Activated naive CD8-positive, alpha-beta T cell treated with anti-CD3 and anti-CD28 coated beads, Interleukin-2, amount 10 ng/mL, durations not matched to agents 7 days and 5 days (primary cell): ENCODE data around the gene UTRN. TPM values are rescaled to one million over a fixed set of nuclear protein-coding genes. Genes with fewer than 3 reads are reported as not detected.

ENCODE experiments used
- ATAC-seq: fragments of 150-1000 bp; cut with Tn5 transposase; one replicate; pipeline ENCODE4 v1.10.0; 2021; ENCODE audit warnings: low read depth, moderate library complexity
- POLR2A ChIA-PET: fragments of 350-600 bp; sonication (Branson Sonifier 250); formaldehyde crosslinking; loops from one replicate; lab custom pipeline; 2021; ENCODE audit warnings: antibody characterized with exemption; lab: Charles Lee
- DNase-seq: peaks from one replicate; pipeline ENCODE4 v3.0.0; 2021
- H3K27ac Mint-ChIP-seq: one replicate; pipeline ENCODE4 v1.8.0; 2022; ENCODE audit warnings: mild to moderate bottlenecking, mixed read lengths
- H3K27me3 Mint-ChIP-seq: one replicate; pipeline ENCODE4 v1.8.0; 2022; ENCODE audit warnings: mild to moderate bottlenecking, moderate library complexity, mixed read lengths
- H3K36me3 Mint-ChIP-seq: one replicate; pipeline ENCODE4 v1.8.0; 2021; ENCODE audit warnings: mild to moderate bottlenecking, mixed read lengths
- H3K4me1 Mint-ChIP-seq: one replicate; pipeline ENCODE4 v1.8.0; 2021; ENCODE audit warnings: mixed read lengths
- H3K4me3 Mint-ChIP-seq: one replicate; pipeline ENCODE4 v1.8.0; 2022; ENCODE audit warnings: mild to moderate bottlenecking, moderate library complexity, mixed read lengths
- H3K9me3 Mint-ChIP-seq: one replicate; pipeline ENCODE4 v1.8.0; 2021; ENCODE audit warnings: mixed read lengths
- total RNA-seq, 2 experiments: library from RNA; stranded (reverse); gene quantifications; one replicate each; pipeline ENCODE4 v1.2.3, GENCODE V29; 2021

Gene UTRN
- total RNA-seq, 2 experiments from 2014 or later, result 179 to 199 TPM

GRCh38 chr6:144326393-144326792 is 41.3 kb downstream of the UTRN start:
- ATAC-seq (no peak), DNase-seq (no peak)
- H3K4me3 Mint-ChIP-seq, result no peak overlapping the region
- H3K36me3 Mint-ChIP-seq, result no peaks in the 10 kb centered on the region
- no peaks in the 10 kb centered on the region for H3K27me3 Mint-ChIP-seq
- POLR2A ChIA-PET, result no interaction called here
- no peaks in the 10 kb centered on the region for H3K9me3 Mint-ChIP-seq
- H3K4me1 Mint-ChIP-seq, result peaks cover 10% of the 10 kb centered on the region
- no peak overlapping the region for H3K27ac Mint-ChIP-seq

DNA sequence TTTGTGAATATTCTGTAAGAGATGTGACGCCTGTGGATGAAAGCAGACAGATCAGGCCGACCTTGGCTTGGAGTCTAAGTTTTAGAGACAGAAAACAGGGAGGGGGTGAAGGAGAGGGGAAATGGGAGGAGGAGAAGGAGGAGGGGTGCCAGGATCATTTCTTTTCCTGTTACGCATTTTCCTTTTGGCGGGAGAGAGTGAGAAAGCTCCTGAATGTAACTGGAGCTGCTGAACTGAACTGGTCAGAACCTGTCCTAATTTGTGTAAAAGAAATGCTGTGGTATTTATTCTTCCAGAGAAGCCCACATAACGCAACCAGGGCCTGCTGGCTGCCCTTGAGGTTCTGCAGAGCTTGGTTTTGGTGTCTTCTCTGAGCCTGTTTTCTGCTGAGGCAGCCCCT is 41.9 kb downstream of the UTRN start:
- no peak overlapping the region for H3K27ac Mint-ChIP-seq
- H3K4me1 Mint-ChIP-seq, result peaks cover 10% of the 10 kb centered on the region
- POLR2A ChIA-PET, result no interaction called here

GRCh38 chr6:144330017-144330987 is 45.2 kb downstream of the UTRN start:
- H3K9me3 Mint-ChIP-seq, result no peaks in the 10 kb centered on the region
- H3K4me3 Mint-ChIP-seq, result no peak overlapping the region
- ATAC-seq (no peak), DNase-seq (no peak)
- H3K4me1 Mint-ChIP-seq, result peaks cover 26% of the 10 kb centered on the region
- no peaks in the 10 kb centered on the region for H3K36me3 Mint-ChIP-seq
- no peaks in the 10 kb centered on the region for H3K27me3 Mint-ChIP-seq
- H3K27ac Mint-ChIP-seq, result no peak overlapping the region
- POLR2A ChIA-PET, result no interaction called here

More for the DNA sequence above, 41.9 kb downstream of the UTRN start:
- ATAC-seq, result no peak
- Mint-ChIP-seq H3K9me3 (no peaks in the 10 kb centered on the region), H3K27me3 (no peaks in the 10 kb centered on the region), H3K4me3 (no peak overlapping the region), H3K36me3 (no peaks in the 10 kb centered on the region)
- DNase-seq, result no peak

- H3K4me3 Mint-ChIP-seq, result no peak overlapping the region
- no peaks in the 10 kb centered on the region for H3K36me3 Mint-ChIP-seq
- H3K4me1 Mint-ChIP-seq, result peaks cover 37% of the 10 kb centered on the region
- H3K27ac Mint-ChIP-seq, result no peak overlapping the region
- no peaks in the 10 kb centered on the region for H3K9me3 Mint-ChIP-seq
- DNase-seq (no peak), ATAC-seq (no peak)
- H3K27me3 Mint-ChIP-seq, result no peaks in the 10 kb centered on the region
- POLR2A ChIA-PET, result no interaction called here
Observed at GRCh38 chr6:144331491-144331969, 46.4 kb downstream of the UTRN start.

DNA sequence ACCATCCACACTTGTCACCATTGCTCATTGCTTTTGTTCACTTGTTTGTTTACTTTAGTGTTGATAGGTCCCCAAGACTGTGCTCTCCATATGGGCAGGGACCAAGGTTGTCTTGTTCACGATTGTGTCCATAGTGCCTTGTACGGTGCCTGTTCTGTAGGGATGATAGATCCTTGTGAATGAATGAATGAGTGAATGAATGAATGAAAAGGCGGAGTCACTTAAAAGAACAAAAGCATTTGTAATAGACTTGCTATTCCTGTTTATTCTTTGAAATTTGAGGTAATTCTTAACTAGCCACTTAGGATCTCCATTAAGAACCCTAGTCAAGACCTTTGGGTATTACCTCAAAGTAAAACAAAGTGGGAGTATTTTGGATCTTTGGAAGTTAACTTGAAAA is 47.0 kb downstream of the UTRN start:
- Mint-ChIP-seq H3K4me1 (peaks cover 44% of the 10 kb centered on the region), H3K27me3 (no peaks in the 10 kb centered on the region), H3K27ac (no peak overlapping the region), H3K4me3 (no peak overlapping the region), H3K9me3 (no peaks in the 10 kb centered on the region), H3K36me3 (no peaks in the 10 kb centered on the region)
- ATAC-seq (no peak), DNase-seq (no peak)
- POLR2A ChIA-PET, result no interaction called here

- POLR2A ChIA-PET, result interaction anchor here (0.6 to 2.8 kb wide), 9 partner anchors 10 to 238 kb away, joined by 3 to 17 read pairs (median 5); partner anchors contain the start of gene SF3B5
- Mint-ChIP-seq H3K27ac (peak overlapping the region; percentile 94), H3K4me3 (peak overlapping the region; percentile 88), H3K27me3 (no peaks in the 10 kb centered on the region), H3K36me3 (peaks cover 4% of the 10 kb centered on the region), H3K9me3 (no peaks in the 10 kb centered on the region), H3K4me1 (peaks cover 55% of the 10 kb centered on the region)
- ATAC-seq, result peak; percentile 86
- DNase-seq, result peak; percentile 68
Observed at GRCh38 chr6:144334150-144334708, 49.1 kb downstream of the UTRN start.

Other genes starting within 250 kb of the UTRN start
- gene SF3B5, start 189.8 kb upstream of the UTRN start, total RNA-seq, result 100 to 1,000 TPM; 127 to 133 TPM
- 10 to 100 TPM; 11.1 to 11.2 TPM for gene STX11, start 134.8 kb upstream of the UTRN start, total RNA-seq